Progenitor cell of endocrine pancreas (in vitro differentiated cells): Measurements from ENCODE around the gene GAS2L1. TPM values are rescaled to one million over a fixed set of nuclear protein-coding genes. Genes with fewer than 3 reads are reported as not detected.

Source experiments
- DNase-seq: peaks from one replicate; pipeline ENCODE4 v3.0.0; 2021; ENCODE audit warnings: low spot score; ENCODE audit not compliant: unreplicated experiment
- H3K27ac Mint-ChIP-seq: 2 replicates; pipeline ENCODE4 v1.8.0; 2021; ENCODE audit warnings: mild to moderate bottlenecking, moderate library complexity, mixed read lengths
- H3K27me3 Mint-ChIP-seq: 2 replicates; pipeline ENCODE4 v1.8.0; 2021; ENCODE audit warnings: mixed read lengths
- H3K36me3 Mint-ChIP-seq: 2 replicates; pipeline ENCODE4 v1.8.0; 2022; ENCODE audit warnings: mixed read lengths; ENCODE audit not compliant: insufficient read depth
- H3K4me1 Mint-ChIP-seq: 2 replicates; pipeline ENCODE4 v1.8.0; 2021; ENCODE audit warnings: low read depth, mixed read lengths
- H3K4me3 Mint-ChIP-seq: 2 replicates; pipeline ENCODE4 v1.8.0; 2021; ENCODE audit warnings: low read depth, mild to moderate bottlenecking, moderate library complexity, mixed read lengths
- H3K9me3 Mint-ChIP-seq: 2 replicates; pipeline ENCODE4 v1.8.0; 2021; ENCODE audit warnings: low read depth, mixed read lengths
- total RNA-seq: library from RNA; stranded (reverse); gene quantifications from 2 replicates; pipeline ENCODE4 v1.2.1, GENCODE V29; 2021
- TF ChIP-seq, protein P1 (sequence below): fragments of 200-600 bp; sonication (generic); IDR thresholded peaks from one replicate; pipeline ENCODE4 v1.5.0; 2021; ENCODE audit warnings: antibody characterized with exemption, mild to moderate bottlenecking; ENCODE audit not compliant: unreplicated experiment

Gene GAS2L1
- total RNA-seq, 1 donor from 2014 or later, result 11.5 TPM

DNA sequence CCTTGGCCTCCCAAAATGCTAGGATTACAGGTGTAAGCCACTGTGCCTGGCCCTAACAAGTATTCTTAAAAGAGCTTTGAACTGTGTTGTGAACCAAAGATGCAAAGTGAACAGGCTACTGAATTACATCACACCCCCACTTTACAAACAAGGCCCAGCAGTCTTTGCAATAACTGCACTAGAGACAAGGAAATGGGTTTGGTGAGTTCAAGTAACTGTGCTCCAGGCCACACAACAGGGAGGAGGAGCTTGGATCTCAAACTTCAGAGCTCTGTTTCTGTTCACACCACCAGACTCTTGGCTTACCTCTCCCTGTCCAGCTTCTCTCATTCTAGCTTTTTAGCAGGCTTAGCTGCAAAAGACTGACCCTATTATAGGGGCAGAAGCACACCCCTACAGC lies 39.5 kb downstream of the GAS2L1 start:
- no peak for DNase-seq
- peaks cover 6% of the 10 kb centered on the region for H3K4me1 Mint-ChIP-seq
- no peaks in the 10 kb centered on the region for H3K9me3 Mint-ChIP-seq
- H3K4me3 Mint-ChIP-seq, result no peak overlapping the region
- H3K27ac Mint-ChIP-seq, result no peak overlapping the region
- peaks cover 22% of the 10 kb centered on the region for H3K36me3 Mint-ChIP-seq
- no peaks in the 10 kb centered on the region for H3K27me3 Mint-ChIP-seq
- TF ChIP-seq, protein P1, sequence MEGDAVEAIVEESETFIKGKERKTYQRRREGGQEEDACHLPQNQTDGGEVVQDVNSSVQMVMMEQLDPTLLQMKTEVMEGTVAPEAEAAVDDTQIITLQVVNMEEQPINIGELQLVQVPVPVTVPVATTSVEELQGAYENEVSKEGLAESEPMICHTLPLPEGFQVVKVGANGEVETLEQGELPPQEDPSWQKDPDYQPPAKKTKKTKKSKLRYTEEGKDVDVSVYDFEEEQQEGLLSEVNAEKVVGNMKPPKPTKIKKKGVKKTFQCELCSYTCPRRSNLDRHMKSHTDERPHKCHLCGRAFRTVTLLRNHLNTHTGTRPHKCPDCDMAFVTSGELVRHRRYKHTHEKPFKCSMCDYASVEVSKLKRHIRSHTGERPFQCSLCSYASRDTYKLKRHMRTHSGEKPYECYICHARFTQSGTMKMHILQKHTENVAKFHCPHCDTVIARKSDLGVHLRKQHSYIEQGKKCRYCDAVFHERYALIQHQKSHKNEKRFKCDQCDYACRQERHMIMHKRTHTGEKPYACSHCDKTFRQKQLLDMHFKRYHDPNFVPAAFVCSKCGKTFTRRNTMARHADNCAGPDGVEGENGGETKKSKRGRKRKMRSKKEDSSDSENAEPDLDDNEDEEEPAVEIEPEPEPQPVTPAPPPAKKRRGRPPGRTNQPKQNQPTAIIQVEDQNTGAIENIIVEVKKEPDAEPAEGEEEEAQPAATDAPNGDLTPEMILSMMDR, result no peak

DNA sequence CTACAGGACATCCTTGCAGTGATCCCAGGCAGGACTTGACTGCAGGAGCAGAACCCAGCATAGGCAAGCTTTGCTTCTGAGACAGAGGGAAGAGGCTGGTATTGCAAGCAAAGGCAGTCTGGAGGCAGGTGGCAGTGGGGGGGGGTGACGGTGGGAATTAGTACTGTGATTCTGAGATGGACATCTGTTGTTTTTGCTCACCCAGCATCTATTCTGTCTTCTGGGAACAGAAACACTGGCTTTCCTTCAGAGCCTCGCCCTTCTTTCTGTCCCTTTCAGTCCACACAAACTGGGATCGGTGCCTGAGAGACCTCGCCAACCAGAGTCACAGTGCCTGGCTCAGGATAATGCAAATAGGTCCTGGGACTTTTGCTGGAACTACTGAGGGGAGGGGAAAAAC lies 40.2 kb downstream of the GAS2L1 start:
- Mint-ChIP-seq H3K9me3 (no peaks in the 10 kb centered on the region), H3K27me3 (no peaks in the 10 kb centered on the region), H3K4me3 (no peak overlapping the region), H3K36me3 (peaks cover 26% of the 10 kb centered on the region), H3K4me1 (peaks cover 6% of the 10 kb centered on the region), H3K27ac (no peak overlapping the region)
- TF ChIP-seq, protein P1, result no peak
- no peak for DNase-seq

DNA sequence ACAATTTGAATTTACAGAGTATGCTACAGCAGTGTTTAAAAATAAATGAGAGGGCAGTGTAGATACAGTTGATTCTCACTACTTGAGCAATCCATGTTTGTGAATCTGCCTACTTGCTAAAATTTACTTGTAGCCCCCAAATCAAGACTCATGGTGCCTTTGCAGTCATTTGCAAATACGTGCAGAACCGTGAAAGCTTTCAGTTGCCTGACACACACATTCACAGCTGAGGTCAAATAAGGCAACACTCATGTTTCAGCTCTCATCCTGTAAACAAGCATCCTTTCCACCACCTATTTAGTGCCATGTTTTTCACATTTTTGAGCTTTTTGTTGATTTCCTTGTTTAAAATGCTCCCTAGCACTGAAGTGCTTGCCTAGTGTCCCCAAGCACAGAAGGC lies 41.6 kb downstream of the GAS2L1 start:
- Mint-ChIP-seq H3K27me3 (no peaks in the 10 kb centered on the region), H3K4me1 (no peaks in the 10 kb centered on the region), H3K9me3 (no peaks in the 10 kb centered on the region), H3K4me3 (no peak overlapping the region), H3K36me3 (peaks cover 20% of the 10 kb centered on the region), H3K27ac (no peak overlapping the region)
- TF ChIP-seq, protein P1, result no peak
- no peak for DNase-seq

DNA sequence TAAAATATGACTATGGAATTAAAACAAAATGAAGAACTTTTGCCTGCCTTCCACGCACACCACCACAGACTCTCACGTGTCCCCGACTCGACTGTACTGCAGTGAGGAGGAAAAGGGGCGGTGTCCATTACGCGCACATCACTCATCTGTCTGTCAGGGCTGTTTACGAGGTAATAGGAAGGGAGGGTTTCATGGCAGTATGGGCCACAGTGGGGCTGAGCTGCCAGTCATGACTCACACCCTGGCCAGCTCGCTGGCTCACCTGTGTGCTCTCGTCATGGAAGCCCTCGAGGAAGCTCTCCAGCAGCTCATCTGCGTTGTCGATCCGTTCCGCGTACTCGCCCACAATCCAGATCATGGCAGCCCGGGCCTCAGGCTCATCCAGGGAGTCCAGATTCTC lies 42.5 kb downstream of the GAS2L1 start:
- Mint-ChIP-seq H3K4me1 (no peaks in the 10 kb centered on the region), H3K4me3 (no peak overlapping the region), H3K27me3 (no peaks in the 10 kb centered on the region), H3K36me3 (peaks cover 20% of the 10 kb centered on the region), H3K27ac (no peak overlapping the region), H3K9me3 (no peaks in the 10 kb centered on the region)
- TF ChIP-seq, protein P1, result no peak
- no peak for DNase-seq

DNA sequence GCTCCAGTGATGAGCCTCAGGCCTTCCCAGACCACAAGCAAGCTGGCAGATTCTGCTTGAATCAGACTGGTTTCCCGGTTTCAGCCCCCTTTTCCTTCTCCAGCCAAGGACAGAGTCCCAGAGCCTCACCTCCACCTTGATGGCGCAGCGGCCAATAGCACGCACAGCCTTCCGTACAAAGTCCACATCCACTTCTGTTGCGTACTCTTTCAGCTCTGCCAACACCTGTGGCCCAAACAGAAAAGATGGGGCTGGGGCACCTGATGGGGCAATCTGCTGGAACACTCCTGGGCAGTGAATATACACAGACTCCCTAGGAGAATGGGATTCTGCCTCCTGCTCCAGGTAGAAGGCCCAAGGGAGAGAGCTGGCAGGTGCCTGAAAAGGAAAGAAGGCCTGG lies 44.6 kb downstream of the GAS2L1 start:
- TF ChIP-seq, protein P1, result no peak
- H3K4me3 Mint-ChIP-seq, result no peak overlapping the region
- peaks cover 17% of the 10 kb centered on the region for H3K36me3 Mint-ChIP-seq
- peak overlapping the region; percentile 20 for H3K27ac Mint-ChIP-seq
- H3K9me3 Mint-ChIP-seq, result no peaks in the 10 kb centered on the region
- no peaks in the 10 kb centered on the region for H3K27me3 Mint-ChIP-seq
- no peak for DNase-seq
- no peaks in the 10 kb centered on the region for H3K4me1 Mint-ChIP-seq
